Measurements from ENCODE around the gene PIK3C2G. TPM values are rescaled to one million over a fixed set of nuclear protein-coding genes. Genes with fewer than 3 reads are reported as not detected.

Gene PIK3C2G
- total and polyA plus RNA-seq, 10 of the 15 experiments (the other 5 are each of a cell fraction or from before 2014, with no cell fraction given): not detected

DNA sequence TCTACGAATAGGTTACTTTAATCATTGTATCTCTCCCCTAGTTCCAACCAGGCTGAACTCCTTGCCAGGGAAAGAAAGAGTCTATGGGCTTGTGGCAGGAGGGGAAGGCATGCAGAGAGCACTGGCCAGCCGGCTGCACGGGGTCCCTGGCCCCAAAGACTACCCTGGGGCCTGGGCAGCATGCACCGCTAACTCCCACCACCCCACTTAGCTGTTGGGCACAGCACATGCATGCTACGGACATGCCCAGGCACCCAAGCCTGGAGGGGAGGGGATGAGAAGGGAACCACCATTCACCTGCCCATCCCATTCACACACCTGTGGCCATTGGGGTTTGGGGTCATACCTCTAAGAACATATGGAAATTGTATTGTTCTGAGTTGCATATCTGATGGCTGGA is 94.1 kb downstream of the PIK3C2G start:
- no TSS peak for BruUV-seq (replicated peaks)
- FAIRE-seq (no peak), DNase-seq (ENCODE audit: low read depth, low spot score) (no peak), ATAC-seq (no peak)
- Histone ChIP-seq H3K27ac (ENCODE audit: control insufficient read depth, insufficient read depth) (no peak overlapping the region), H3K36me3 (ENCODE audit: control insufficient read depth in 2 of 2, insufficient read depth in 2 of 2, low read length in 1 of 2) (no peaks in the 10 kb centered on the region), H3K9me3 (replicated peaks; ENCODE audit: control insufficient read depth, insufficient read depth, low read length) (no peaks in the 10 kb centered on the region), H4K20me1 (ENCODE audit: control insufficient read depth, insufficient read depth) (no peaks in the 10 kb centered on the region), H3K79me2 (ENCODE audit: control insufficient read depth, insufficient read depth, low read length) (no peaks in the 10 kb centered on the region), H3K4me3 (no peak overlapping the region), H3K4me2 (ENCODE audit: control insufficient read depth, insufficient read depth) (no peak overlapping the region), H3K4me1 (ENCODE audit: control insufficient read depth, insufficient read depth, low read length) (no peaks in the 10 kb centered on the region), H3K27me3 (replicated peaks in 1 of 2; ENCODE audit: control insufficient read depth in 2 of 2, insufficient read depth in 2 of 2, low read length in 1 of 2) (no peaks in the 10 kb centered on the region; a peak in 1 of 4 replicates), H3K9ac (ENCODE audit: control insufficient read depth, insufficient read depth, low read length) (no peak overlapping the region), H2AFZ (ENCODE audit: control insufficient read depth, low read depth, low read length) (no peak overlapping the region)
- SMC1A ChIA-PET (ENCODE audit: uncharacterized antibody, unreplicated experiment): no interaction called here
- 5% methylated on average over 4 of the region's 5 CpGs for WGBS (ENCODE audit: insufficient coverage, insufficient replicate concordance, low lambda C conversion rate, missing lambda C conversion rate)
- intact Hi-C loops (cut with micrococcal nuclease; ENCODE audit: unreplicated experiment): no loop called here
- RAD21 ChIA-PET (ENCODE audit: unreplicated experiment): no interaction called here
- POLR2A ChIA-PET: no interaction called here
- no peak for TF ChIP-seq CEBPB (IDR thresholded peaks at IDR 0.05; ENCODE audit: borderline replicate concordance in 1 of 2, low read depth in 2 of 2, low read length in 2 of 2)
- TF ChIP-seq POLR2A (IDR thresholded peaks at IDR 0.05; ENCODE audit: low read depth, low read length): no peak
- TF ChIP-seq CBFB (IDR thresholded peaks at IDR 0.05; ENCODE audit: low read depth): no peak
- TF ChIP-seq SIN3A (IDR thresholded peaks at IDR 0.05; ENCODE audit: low read depth, low read length): no peak
- TF ChIP-seq RFX5 (IDR thresholded peaks at IDR 0.05; ENCODE audit: low read depth, low read length): no peak
- no peak for TF ChIP-seq IKZF1 (conservative IDR thresholded peaks at IDR 0.05)
- TF ChIP-seq SIX5 (IDR thresholded peaks at IDR 0.05; ENCODE audit: low read depth, low read length, severe bottlenecking): no peak
- TF ChIP-seq MXI1 (IDR thresholded peaks at IDR 0.05; ENCODE audit: low read depth, low read length): no peak
- CTCF ChIA-PET: no interaction called here
- in situ Hi-C loops (cut with MboI): no loop called here

DNA sequence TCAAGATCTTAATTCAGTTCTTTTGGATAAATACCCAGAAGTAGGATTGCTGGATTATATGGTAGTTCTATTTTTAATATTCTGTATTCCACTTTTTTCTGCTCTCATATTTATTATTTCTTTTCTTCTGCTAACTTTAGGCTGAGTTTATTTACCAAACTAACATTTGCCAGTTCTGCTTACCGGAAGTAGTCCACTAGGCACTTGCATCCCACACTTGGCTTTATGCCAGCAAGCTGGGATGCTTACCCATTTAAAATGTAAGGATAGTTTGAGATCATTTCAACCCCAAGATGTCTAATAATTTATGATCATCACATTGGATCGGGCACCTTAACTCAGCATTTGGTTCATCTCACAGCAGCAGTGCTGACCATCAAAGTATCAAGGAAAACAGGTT is 96.8 kb downstream of the PIK3C2G start:
- ChIA-PET SMC1A (ENCODE audit: uncharacterized antibody, unreplicated experiment) (no interaction called here), POLR2A (no interaction called here), RAD21 (ENCODE audit: unreplicated experiment) (no interaction called here), CTCF (no interaction called here)
- in situ Hi-C loops (cut with MboI): no loop called here
- intact Hi-C loops (cut with micrococcal nuclease; ENCODE audit: unreplicated experiment): no loop called here
- Histone ChIP-seq H3K4me3 (no peak overlapping the region), H3K27me3 (replicated peaks in 1 of 2; ENCODE audit: control insufficient read depth in 2 of 2, insufficient read depth in 2 of 2, low read length in 1 of 2) (no peaks in the 10 kb centered on the region), H3K9me3 (replicated peaks; ENCODE audit: control insufficient read depth, insufficient read depth, low read length) (no peaks in the 10 kb centered on the region), H3K79me2 (ENCODE audit: control insufficient read depth, insufficient read depth, low read length) (no peaks in the 10 kb centered on the region), H3K4me1 (ENCODE audit: control insufficient read depth, insufficient read depth, low read length) (no peaks in the 10 kb centered on the region), H3K9ac (ENCODE audit: control insufficient read depth, insufficient read depth, low read length) (no peak overlapping the region), H3K27ac (ENCODE audit: control insufficient read depth, insufficient read depth) (no peak overlapping the region), H3K4me2 (ENCODE audit: control insufficient read depth, insufficient read depth) (no peak overlapping the region), H4K20me1 (ENCODE audit: control insufficient read depth, insufficient read depth) (no peaks in the 10 kb centered on the region), H3K36me3 (ENCODE audit: control insufficient read depth in 2 of 2, insufficient read depth in 2 of 2, low read length in 1 of 2) (no peaks in the 10 kb centered on the region), H2AFZ (ENCODE audit: control insufficient read depth, low read depth, low read length) (no peak overlapping the region)
- DNase-seq (ENCODE audit: low read depth, low spot score) (no peak), FAIRE-seq (no peak), ATAC-seq (no peak)
- BruUV-seq (replicated peaks): no TSS peak
- 13% methylated on average over 2 of the region's 2 CpGs for WGBS (ENCODE audit: insufficient coverage, insufficient replicate concordance, low lambda C conversion rate, missing lambda C conversion rate)
- TF ChIP-seq, protein P1, sequence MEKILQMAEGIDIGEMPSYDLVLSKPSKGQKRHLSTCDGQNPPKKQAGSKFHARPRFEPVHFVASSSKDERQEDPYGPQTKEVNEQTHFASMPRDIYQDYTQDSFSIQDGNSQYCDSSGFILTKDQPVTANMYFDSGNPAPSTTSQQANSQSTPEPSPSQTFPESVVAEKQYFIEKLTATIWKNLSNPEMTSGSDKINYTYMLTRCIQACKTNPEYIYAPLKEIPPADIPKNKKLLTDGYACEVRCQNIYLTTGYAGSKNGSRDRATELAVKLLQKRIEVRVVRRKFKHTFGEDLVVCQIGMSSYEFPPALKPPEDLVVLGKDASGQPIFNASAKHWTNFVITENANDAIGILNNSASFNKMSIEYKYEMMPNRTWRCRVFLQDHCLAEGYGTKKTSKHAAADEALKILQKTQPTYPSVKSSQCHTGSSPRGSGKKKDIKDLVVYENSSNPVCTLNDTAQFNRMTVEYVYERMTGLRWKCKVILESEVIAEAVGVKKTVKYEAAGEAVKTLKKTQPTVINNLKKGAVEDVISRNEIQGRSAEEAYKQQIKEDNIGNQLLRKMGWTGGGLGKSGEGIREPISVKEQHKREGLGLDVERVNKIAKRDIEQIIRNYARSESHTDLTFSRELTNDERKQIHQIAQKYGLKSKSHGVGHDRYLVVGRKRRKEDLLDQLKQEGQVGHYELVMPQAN (conservative IDR thresholded peaks at IDR 0.05): no peak
- TF ChIP-seq LARP7 (IDR thresholded peaks at IDR 0.05) (no peak), NR2C1 (IDR thresholded peaks at IDR 0.05) (no peak), MEF2A (IDR thresholded peaks at IDR 0.05; ENCODE audit: insufficient read depth, low read depth, low read length) (no peak), SIN3A (IDR thresholded peaks at IDR 0.05; ENCODE audit: low read depth, low read length) (no peak), KDM1A (IDR thresholded peaks at IDR 0.05; ENCODE audit: borderline replicate concordance) (no peak), ZBED1 (IDR thresholded peaks at IDR 0.05; ENCODE audit: borderline replicate concordance) (no peak), SPI1 (IDR thresholded peaks at IDR 0.05; ENCODE audit: borderline replicate concordance, insufficient read depth, low read depth, low read length) (no peak), TARDBP (IDR thresholded peaks at IDR 0.05; ENCODE audit: borderline replicate concordance) (no peak), ZNF207 (IDR thresholded peaks at IDR 0.05; ENCODE audit: borderline replicate concordance) (no peak)
- TF ChIP-seq, protein P2, sequence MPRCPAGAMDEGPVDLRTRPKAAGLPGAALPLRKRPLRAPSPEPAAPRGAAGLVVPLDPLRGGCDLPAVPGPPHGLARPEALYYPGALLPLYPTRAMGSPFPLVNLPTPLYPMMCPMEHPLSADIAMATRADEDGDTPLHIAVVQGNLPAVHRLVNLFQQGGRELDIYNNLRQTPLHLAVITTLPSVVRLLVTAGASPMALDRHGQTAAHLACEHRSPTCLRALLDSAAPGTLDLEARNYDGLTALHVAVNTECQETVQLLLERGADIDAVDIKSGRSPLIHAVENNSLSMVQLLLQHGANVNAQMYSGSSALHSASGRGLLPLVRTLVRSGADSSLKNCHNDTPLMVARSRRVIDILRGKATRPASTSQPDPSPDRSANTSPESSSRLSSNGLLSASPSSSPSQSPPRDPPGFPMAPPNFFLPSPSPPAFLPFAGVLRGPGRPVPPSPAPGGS (IDR thresholded peaks at IDR 0.05; ENCODE audit: borderline replicate concordance, insufficient read depth, low read depth, low read length, poor library complexity, severe bottlenecking): no peak

All from GM12878 (cell line).